ENCODE data around the gene RASL11B.

DNA sequence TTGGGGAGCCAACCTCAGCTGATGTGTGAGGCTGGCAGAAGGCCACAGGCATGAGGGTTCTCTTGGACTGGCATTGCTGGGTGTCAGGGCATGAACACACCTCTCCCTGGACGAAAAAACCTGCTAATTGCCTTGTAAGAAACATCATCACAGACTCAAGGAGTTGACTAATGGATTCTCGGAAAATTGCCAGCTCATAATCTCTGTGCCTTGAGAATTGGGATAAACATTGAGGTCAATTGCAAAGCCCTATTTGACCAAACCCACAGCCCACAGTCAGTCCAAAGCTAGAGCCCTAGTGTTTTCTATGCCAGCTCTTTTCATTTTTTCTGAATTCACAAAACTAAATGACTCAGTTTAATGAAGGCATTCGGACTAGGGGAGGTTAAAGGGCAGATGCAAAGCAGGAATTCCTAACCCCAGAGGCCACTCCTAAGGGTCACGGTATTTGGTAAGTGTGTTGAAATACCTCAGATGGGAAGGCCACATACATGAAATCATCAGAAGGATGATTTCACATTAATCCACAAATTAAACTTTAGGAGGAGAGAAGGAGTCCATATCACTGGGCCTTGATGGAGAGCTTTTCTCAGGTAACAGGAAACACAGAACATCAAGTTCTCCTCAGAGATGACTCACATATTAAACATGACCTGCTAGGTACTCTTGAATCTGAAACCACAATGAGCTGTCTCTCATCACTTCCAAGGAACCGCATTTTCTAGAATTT is 39.0 kb upstream of the RASL11B start:
- TF ChIP-seq CTCF (conservative IDR thresholded peaks at IDR 0.05; ENCODE audit: low read length), result no peak
- TF ChIP-seq EZH2phosphoT487 (IDR thresholded peaks at IDR 0.05; ENCODE audit: borderline replicate concordance), result no peak

All from Loucy (cell line).